SH-SY5Y (cell line): ENCODE measurements around the gene SUPT7L.

ENCODE experiments used
- GATA2 ChIP-seq: IDR thresholded peaks from 2 replicates; pipeline ENCODE4 v1.6.1; 2011; ENCODE audit warnings: mild to moderate bottlenecking, low read depth, low read length
- GATA3 ChIP-seq: IDR thresholded peaks from 2 replicates; pipeline ENCODE4 v1.6.1; 2011; ENCODE audit warnings: low read depth, mild to moderate bottlenecking, low read length, moderate library complexity

DNA sequence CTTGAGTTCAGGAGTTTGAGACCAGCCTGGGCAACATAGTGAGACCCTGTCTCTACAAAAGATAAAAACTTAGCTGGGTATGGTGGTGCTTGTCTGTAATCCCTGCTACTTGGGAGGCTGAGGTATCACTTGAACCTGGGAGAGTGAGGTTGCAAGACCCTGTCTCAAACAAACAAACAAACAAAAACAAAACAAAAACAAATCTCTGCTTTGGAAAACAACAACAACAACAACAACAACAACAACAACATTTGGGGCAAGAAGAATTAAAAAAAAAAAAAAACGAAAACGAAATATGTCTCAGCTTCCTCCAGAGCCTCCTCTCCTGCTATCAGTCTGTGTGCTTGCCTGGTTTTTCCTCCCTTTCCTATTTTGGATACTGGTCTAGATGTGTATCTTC, 17.2 kb upstream of the SUPT7L start:
- TF ChIP-seq GATA2 (no peak), GATA3 (no peak)
